Liver (tissue), 9 donors: ENCODE data around the gene TOPAZ1. TPM values are rescaled to one million over a fixed set of nuclear protein-coding genes. Genes with fewer than 3 reads are reported as not detected.

Experiments
- DNase-seq: peaks from one replicate; pipeline ENCODE4 v3.0.0-alpha.2; 2017; ENCODE audit warnings: low spot score
- H3K27ac ChIP-seq, 2 donors: one replicate each; pipeline ENCODE4 v1.7.0; 2013; ENCODE audit warnings: inconsistent platforms in 2 of 2, low read length in 2 of 2, control low read depth in 1 of 2, low read depth in 1 of 2, mild to moderate bottlenecking in 1 of 2
- H3K27me3 ChIP-seq, 4 donors: one replicate each; pipeline versions ENCODE4 v1.6.1 to v1.7.0; 2013; ENCODE audit warnings: low read length in 3 of 4, inconsistent platforms in 1 of 4, mild to moderate bottlenecking in 1 of 4, moderate library complexity in 1 of 4; ENCODE audit not compliant: control insufficient read depth in 4 of 4, insufficient read depth in 4 of 4
- H3K36me3 ChIP-seq, 4 donors: one replicate each; pipeline versions ENCODE4 v1.6.1 to v1.7.0; 2013; ENCODE audit warnings: low read length in 3 of 4, mild to moderate bottlenecking in 3 of 4, low read depth in 1 of 4, moderate library complexity in 1 of 4; ENCODE audit not compliant: control insufficient read depth in 4 of 4, insufficient read depth in 3 of 4
- H3K4me1 ChIP-seq, 4 donors: one replicate each; pipeline versions ENCODE4 v1.6.1 to v1.7.0; 2013; ENCODE audit warnings: low read length in 3 of 4, mild to moderate bottlenecking in 3 of 4, moderate library complexity in 1 of 4; ENCODE audit not compliant: control insufficient read depth in 4 of 4, insufficient read depth in 4 of 4
- H3K4me3 ChIP-seq, 3 donors: one replicate each; pipeline versions ENCODE4 v1.6.1 to v1.7.0; 2013; ENCODE audit warnings: low read length in 3 of 3, control low read depth in 1 of 3, low read depth in 1 of 3, mild to moderate bottlenecking in 1 of 3
- H3K9ac ChIP-seq, 2 donors: one replicate each; pipeline ENCODE4 v1.7.0; 2013; ENCODE audit warnings: low read length in 2 of 2, mild to moderate bottlenecking in 2 of 2, moderate library complexity in 2 of 2, control low read depth in 1 of 2, low read depth in 1 of 2
- H3K9me3 ChIP-seq, 4 donors: one replicate each; pipeline versions ENCODE4 v1.6.1 to v1.7.0; 2013; ENCODE audit warnings: low read length in 3 of 4; ENCODE audit not compliant: control insufficient read depth in 4 of 4
- EGR1 ChIP-seq, 2 donors: IDR thresholded peaks; 2 replicates each; pipeline ENCODE4 v1.6.1; 2016 to 2018; ENCODE audit warnings: antibody characterized with exemption in 2 of 2, low read depth in 2 of 2
- FOXA1 ChIP-seq: IDR thresholded peaks from 2 replicates; pipeline ENCODE4 v1.6.1; 2016; ENCODE audit warnings: antibody characterized with exemption
- FOXA2 ChIP-seq: IDR thresholded peaks from 2 replicates; pipeline ENCODE4 v1.6.1; 2016; ENCODE audit warnings: antibody characterized with exemption
- GABPA ChIP-seq, 2 donors: IDR thresholded peaks in 1 of 2; conservative IDR thresholded peaks in 1 of 2; 2 replicates each; pipeline ENCODE4 v1.6.1; 2016; ENCODE audit warnings: antibody characterized with exemption in 2 of 2, mild to moderate bottlenecking in 1 of 2, moderate library complexity in 1 of 2
- HNF4A ChIP-seq, 2 donors: conservative IDR thresholded peaks; 2 replicates each; pipeline ENCODE4 v1.6.1; 2016; ENCODE audit warnings: antibody characterized with exemption in 2 of 2, mild to moderate bottlenecking in 2 of 2
- JUND ChIP-seq, 2 donors: IDR thresholded peaks; 2 replicates each; pipeline ENCODE4 v1.6.1; 2016; ENCODE audit warnings: antibody characterized with exemption in 2 of 2
- NR2F2 ChIP-seq: IDR thresholded peaks from 2 replicates; pipeline ENCODE4 v1.6.1; 2016; ENCODE audit warnings: antibody characterized with exemption
- RAD21 ChIP-seq, 2 donors: IDR thresholded peaks; 2 replicates each; pipeline ENCODE4 v1.6.1; 2016; ENCODE audit warnings: antibody characterized with exemption in 2 of 2, mild to moderate bottlenecking in 2 of 2
- RXRA ChIP-seq, 2 donors: IDR thresholded peaks; 2 replicates each; pipeline ENCODE4 v1.6.1; 2017 to 2018; ENCODE audit warnings: antibody characterized with exemption in 2 of 2, mild to moderate bottlenecking in 1 of 2
- TAF1 ChIP-seq: conservative IDR thresholded peaks from 2 replicates; pipeline ENCODE4 v1.6.1; 2016; ENCODE audit warnings: antibody characterized with exemption, mild to moderate bottlenecking
- YY1 ChIP-seq: IDR thresholded peaks from 2 replicates; pipeline ENCODE4 v1.6.1; 2016; ENCODE audit warnings: antibody characterized with exemption, mild to moderate bottlenecking
- WGBS: extraction: QIAGEN DNeasy Blood & Tissue Kit; methylation state at CpG from one replicate; pipeline ENCODE4 v1.1.7; 2013; 5-methylcytosine and 5-hydroxymethylcytosine counted together
- polyA plus RNA-seq, 2 donors: library from polyadenylated mRNA; stranded (reverse) in 1 of 2; unstranded in 1 of 2; fragments of 200-250 nt in 1 of 2; fragments of >200 nt in 1 of 2; fragmentation: Nextera tagmentation in 1 of 2; extraction: Ambion mirVana in 1 of 2; gene quantifications; one replicate each; pipeline versions ENCODE4 v1.2.1 to v1.2.3, GENCODE V29; 2013 to 2015
- total RNA-seq, 2 donors: library from RNA; depleted of rRNA; stranded (reverse); fragments of >200 nt; gene quantifications; one replicate each; pipeline ENCODE4 v1.2.3, GENCODE V29; 2014
- TF ChIP-seq, protein P1 (sequence below): IDR thresholded peaks from 2 replicates; pipeline ENCODE4 v1.6.1; 2016; ENCODE audit warnings: antibody characterized with exemption
- TF ChIP-seq, protein P2 (sequence below): fragments of 150-350 bp; IDR thresholded peaks from 2 replicates; pipeline ENCODE4 v1.5.1; 2017; ENCODE audit warnings: improper control_type of control experiment, low read depth, low read length; ENCODE audit not compliant: missing input control
- TF ChIP-seq, protein P3 (sequence below): IDR thresholded peaks from 2 replicates; pipeline ENCODE4 v1.6.1; 2016; ENCODE audit warnings: antibody characterized with exemption
- TF ChIP-seq, protein P4 (sequence below): IDR thresholded peaks from 2 replicates; pipeline ENCODE4 v1.6.1; 2016; ENCODE audit warnings: antibody characterized with exemption, mild to moderate bottlenecking
- TF ChIP-seq, protein P5 (sequence below): IDR thresholded peaks from 2 replicates; pipeline ENCODE4 v1.6.1; 2016; ENCODE audit warnings: antibody characterized with exemption
- donor health status: healthy.
- donor health status: healthy.
- donor health status: healthy.
- donor health status: healthy.
- donor health status: healthy.

The TOPAZ1 gene
- total and polyA plus RNA-seq, 4 donors, result not detected

DNA sequence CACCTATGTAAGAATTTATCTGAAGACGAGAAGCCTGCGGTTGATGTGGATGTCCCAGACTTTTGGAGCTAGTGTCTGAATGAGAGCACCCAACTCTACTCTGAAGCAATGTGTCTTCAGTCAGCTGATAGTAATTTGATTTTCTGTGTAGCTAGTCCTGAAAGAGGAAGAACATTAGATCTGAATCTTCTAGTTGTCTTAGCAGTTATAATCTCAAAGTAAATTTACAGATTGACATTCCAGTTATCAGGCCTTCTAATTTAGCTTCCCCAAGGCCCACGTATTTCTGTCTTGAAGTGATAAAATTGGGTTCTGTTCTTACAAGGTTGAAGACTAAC is 98.3 kb downstream of the TOPAZ1 start:
- WGBS, result 35% methylated on average over 3 of the region's 3 CpGs

DNA sequence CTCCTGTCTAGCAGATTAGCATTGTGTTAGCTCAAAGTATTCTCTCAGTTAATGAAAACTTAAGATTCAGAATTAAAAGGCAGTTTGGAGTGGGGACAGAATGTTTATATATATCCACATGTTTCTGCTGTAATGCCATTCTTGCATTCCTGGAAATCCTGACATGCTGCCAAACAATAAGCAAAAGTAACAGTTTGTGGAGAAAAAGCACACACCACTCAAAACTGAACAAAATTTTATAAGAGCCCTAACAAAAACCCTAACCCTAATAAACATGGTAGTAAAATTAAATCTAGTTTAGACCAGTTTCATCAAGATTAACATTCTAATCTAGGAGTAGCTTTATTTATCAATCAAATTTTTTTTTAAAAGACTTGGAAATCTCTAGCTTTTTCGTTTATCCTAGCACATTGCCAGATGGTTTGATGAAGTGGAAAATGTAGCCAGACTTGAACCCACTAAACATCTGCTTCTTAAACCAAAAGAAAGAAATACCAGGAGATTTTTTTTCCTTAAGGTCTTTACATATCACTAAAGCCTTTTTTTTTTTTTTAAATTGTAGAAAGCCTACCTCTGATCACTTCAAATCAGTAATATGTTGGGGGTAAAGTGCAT is 100.6 kb downstream of the TOPAZ1 start:
- DNase-seq, result no peak
- Histone ChIP-seq H3K27me3 (no peaks in the 10 kb centered on the region), H3K36me3 (no peaks in the 10 kb centered on the region), H3K27ac (no peak overlapping the region), H3K4me3 (no peak overlapping the region), H3K4me1 (peaks cover 2 to 38% (median 26%) of the 10 kb centered on the region in 4 donors), H3K9ac (no peak overlapping the region), H3K9me3 (no peaks in the 10 kb centered on the region)
- TF ChIP-seq, protein P1, sequence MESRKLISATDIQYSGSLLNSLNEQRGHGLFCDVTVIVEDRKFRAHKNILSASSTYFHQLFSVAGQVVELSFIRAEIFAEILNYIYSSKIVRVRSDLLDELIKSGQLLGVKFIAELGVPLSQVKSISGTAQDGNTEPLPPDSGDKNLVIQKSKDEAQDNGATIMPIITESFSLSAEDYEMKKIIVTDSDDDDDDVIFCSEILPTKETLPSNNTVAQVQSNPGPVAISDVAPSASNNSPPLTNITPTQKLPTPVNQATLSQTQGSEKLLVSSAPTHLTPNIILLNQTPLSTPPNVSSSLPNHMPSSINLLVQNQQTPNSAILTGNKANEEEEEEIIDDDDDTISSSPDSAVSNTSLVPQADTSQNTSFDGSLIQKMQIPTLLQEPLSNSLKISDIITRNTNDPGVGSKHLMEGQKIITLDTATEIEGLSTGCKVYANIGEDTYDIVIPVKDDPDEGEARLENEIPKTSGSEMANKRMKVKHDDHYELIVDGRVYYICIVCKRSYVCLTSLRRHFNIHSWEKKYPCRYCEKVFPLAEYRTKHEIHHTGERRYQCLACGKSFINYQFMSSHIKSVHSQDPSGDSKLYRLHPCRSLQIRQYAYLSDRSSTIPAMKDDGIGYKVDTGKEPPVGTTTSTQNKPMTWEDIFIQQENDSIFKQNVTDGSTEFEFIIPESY, result no peak
- TF ChIP-seq RAD21 (IDR thresholded peaks at IDR 0.05) (no peak), JUND (IDR thresholded peaks at IDR 0.05) (no peak), FOXA1 (no peak), YY1 (no peak), GABPA (IDR thresholded peaks at IDR 0.05 in 1 of 2, conservative IDR thresholded peaks at IDR 0.05 in 1 of 2) (no peak), RXRA (IDR thresholded peaks at IDR 0.05) (no peak), HNF4A (conservative IDR thresholded peaks at IDR 0.05) (no peak), TAF1 (no peak), FOXA2 (no peak), EGR1 (IDR thresholded peaks at IDR 0.05; ENCODE audit: low read depth in 2 of 2) (no peak), NR2F2 (no peak)
- TF ChIP-seq, protein P2, sequence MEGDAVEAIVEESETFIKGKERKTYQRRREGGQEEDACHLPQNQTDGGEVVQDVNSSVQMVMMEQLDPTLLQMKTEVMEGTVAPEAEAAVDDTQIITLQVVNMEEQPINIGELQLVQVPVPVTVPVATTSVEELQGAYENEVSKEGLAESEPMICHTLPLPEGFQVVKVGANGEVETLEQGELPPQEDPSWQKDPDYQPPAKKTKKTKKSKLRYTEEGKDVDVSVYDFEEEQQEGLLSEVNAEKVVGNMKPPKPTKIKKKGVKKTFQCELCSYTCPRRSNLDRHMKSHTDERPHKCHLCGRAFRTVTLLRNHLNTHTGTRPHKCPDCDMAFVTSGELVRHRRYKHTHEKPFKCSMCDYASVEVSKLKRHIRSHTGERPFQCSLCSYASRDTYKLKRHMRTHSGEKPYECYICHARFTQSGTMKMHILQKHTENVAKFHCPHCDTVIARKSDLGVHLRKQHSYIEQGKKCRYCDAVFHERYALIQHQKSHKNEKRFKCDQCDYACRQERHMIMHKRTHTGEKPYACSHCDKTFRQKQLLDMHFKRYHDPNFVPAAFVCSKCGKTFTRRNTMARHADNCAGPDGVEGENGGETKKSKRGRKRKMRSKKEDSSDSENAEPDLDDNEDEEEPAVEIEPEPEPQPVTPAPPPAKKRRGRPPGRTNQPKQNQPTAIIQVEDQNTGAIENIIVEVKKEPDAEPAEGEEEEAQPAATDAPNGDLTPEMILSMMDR, result no peak
- TF ChIP-seq, protein P3, sequence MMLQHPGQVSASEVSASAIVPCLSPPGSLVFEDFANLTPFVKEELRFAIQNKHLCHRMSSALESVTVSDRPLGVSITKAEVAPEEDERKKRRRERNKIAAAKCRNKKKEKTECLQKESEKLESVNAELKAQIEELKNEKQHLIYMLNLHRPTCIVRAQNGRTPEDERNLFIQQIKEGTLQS, result no peak
- TF ChIP-seq, protein P4, sequence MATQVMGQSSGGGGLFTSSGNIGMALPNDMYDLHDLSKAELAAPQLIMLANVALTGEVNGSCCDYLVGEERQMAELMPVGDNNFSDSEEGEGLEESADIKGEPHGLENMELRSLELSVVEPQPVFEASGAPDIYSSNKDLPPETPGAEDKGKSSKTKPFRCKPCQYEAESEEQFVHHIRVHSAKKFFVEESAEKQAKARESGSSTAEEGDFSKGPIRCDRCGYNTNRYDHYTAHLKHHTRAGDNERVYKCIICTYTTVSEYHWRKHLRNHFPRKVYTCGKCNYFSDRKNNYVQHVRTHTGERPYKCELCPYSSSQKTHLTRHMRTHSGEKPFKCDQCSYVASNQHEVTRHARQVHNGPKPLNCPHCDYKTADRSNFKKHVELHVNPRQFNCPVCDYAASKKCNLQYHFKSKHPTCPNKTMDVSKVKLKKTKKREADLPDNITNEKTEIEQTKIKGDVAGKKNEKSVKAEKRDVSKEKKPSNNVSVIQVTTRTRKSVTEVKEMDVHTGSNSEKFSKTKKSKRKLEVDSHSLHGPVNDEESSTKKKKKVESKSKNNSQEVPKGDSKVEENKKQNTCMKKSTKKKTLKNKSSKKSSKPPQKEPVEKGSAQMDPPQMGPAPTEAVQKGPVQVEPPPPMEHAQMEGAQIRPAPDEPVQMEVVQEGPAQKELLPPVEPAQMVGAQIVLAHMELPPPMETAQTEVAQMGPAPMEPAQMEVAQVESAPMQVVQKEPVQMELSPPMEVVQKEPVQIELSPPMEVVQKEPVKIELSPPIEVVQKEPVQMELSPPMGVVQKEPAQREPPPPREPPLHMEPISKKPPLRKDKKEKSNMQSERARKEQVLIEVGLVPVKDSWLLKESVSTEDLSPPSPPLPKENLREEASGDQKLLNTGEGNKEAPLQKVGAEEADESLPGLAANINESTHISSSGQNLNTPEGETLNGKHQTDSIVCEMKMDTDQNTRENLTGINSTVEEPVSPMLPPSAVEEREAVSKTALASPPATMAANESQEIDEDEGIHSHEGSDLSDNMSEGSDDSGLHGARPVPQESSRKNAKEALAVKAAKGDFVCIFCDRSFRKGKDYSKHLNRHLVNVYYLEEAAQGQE, result no peak
- TF ChIP-seq, protein P5, sequence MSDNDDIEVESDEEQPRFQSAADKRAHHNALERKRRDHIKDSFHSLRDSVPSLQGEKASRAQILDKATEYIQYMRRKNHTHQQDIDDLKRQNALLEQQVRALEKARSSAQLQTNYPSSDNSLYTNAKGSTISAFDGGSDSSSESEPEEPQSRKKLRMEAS, result no peak
- WGBS, result 34% methylated on average over 1 of the region's 1 CpG

More for the DNA sequence above, 98.3 kb downstream of the TOPAZ1 start:
- H3K4me3 ChIP-seq, result peak overlapping the region; percentile 65 to 98 (median 95)
- H3K27me3 ChIP-seq, result no peaks in the 10 kb centered on the region
- no peaks in the 10 kb centered on the region for H3K9me3 ChIP-seq
- DNase-seq, result no peak
- H3K4me1 ChIP-seq, result peaks cover 2 to 25% (median 16%) of the 10 kb centered on the region in 4 donors
- peak overlapping the region; percentile 97 to 99 for H3K9ac ChIP-seq
- TF ChIP-seq FOXA2 (no peak), TAF1 (peak; percentile 35), RAD21 (IDR thresholded peaks at IDR 0.05) (no peak)
- TF ChIP-seq, protein P4, result peak; percentile 33
- peak overlapping the region; percentile 98 to 99 for H3K27ac ChIP-seq
- no peaks in the 10 kb centered on the region for H3K36me3 ChIP-seq
